GM21447 (cell line): ENCODE measurements around the gene SLC22A6.

Source experiments
- ATAC-seq: cut with Tn5 transposase; IDR thresholded peaks from one replicate; pipeline ENCODE4 v1.9.1; 2021; ENCODE audit not compliant: unreplicated experiment

SLC22A6 gene

DNA sequence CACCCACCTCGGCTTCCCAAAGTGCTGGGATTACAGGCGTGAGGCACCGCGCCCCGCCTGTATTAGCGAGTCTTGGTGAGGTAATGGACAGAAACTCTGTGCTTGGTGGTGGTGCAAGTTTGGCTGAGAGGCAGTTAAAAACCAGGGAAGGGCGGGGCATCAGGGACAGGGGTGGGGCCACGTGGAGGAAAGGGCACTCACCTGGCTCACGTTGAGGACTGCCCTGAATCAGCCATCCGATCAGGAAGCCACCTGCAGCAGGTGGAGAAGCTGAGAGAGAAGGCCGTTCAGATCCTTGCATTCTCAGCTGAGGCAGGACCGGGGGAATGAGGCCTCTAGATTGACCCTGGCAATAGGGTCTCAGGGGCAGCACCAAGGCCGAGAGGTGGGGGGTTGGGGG, 51.5 kb downstream of the SLC22A6 start:
- no peak for ATAC-seq

DNA sequence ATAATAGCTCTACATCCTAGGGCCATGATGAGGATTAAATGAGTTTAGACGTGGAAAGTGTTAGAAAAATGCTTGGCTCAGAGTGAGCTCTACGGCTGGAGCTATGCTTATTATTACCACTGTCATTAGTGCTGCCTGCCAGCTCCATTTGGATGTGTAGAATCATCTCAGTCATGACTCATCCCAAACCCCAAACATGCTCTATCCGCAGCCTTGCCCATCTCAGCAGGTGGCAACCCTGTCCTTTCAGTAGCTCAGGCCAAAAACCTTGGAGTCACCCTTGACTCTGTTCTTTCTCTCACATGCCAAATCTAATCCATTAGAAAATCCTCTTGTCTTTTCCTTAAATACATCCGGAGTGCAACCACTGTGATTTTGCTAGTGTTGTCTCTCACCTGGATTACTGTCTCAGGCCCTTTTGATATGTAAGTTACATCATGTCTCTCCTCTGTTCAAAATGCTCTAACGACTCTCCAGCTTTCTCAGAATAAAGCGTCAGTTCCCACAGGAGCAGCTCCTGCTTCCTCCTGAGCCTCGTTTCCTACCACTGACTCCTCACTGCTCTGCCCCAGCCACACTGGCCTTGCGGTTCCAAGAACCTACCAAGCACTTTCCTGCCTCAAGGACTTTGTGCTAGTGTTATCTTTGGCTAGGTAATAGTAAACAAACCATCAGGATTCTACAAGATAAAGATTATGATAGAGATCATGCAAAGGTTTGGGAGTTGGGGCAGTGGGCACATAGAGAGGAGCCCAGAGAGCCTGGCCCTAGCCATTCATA, 53.1 kb downstream of the SLC22A6 start:
- no peak for ATAC-seq

GRCh38 chr11:62930666-62931065, 54.1 kb downstream of the SLC22A6 start:
- ATAC-seq, result no peak

DNA sequence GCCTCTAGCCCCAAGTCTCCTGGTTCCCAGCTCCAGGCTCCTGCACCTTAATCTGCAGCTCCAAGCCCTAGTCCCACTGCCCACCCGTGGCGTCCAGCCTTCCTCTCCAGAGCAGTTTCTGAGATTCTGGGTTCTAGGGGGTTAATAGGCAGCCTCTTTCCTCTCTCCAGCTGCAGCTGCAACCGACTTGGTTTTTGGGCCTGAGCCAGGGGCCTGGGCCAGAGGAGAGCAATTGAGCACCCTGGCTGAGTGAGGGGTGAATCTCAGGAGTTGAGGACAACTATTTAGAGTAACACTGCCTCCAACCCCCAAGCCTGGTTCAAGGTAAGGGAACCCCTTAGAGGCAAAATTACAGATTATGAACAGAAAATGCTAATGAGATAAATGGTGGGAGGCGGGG, 54.6 kb downstream of the SLC22A6 start:
- ATAC-seq, result no peak

DNA sequence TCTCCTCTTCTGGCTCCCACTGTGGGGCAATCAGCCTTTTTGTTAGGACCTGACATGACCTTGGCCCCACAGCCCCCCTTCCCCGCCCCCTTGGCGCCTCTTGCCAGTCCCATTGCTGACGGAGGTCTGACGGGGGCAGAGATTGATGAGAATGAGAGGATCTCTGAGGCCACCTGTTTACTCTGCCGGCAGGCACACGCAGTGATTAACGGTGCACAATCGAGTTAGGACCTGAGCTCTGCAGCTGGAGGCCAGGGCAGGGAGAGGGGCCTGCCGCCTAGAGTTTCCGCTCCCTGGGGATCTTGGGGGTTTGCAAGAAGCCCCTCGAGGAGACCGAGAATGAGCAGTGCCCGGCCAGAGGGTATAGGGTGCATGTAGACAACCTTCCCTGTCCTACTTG, 56.8 kb downstream of the SLC22A6 start:
- ATAC-seq, result no peak

GRCh38 chr11:62926680-62927455, 57.9 kb downstream of the SLC22A6 start:
- ATAC-seq, result no peak
